Fibroblast of pulmonary artery (primary cell): ENCODE results near the gene AAR2.

Experiments
- DNase-seq: peaks from one replicate; pipeline ENCODE4 v3.0.0-alpha.2; 2010; ENCODE audit warnings: low read depth
- H3K4me3 ChIP-seq: replicated peaks from 2 replicates; pipeline ENCODE4 v1.5.1; 2011; ENCODE audit warnings: low read depth, mild to moderate bottlenecking, control low read depth, low read length, moderate library complexity
- CTCF ChIP-seq: IDR thresholded peaks from 2 replicates; pipeline ENCODE4 v1.5.1; 2011; ENCODE audit warnings: mild to moderate bottlenecking, control low read depth, low read length, inconsistent platforms; ENCODE audit errors: missing control alignments

The AAR2 gene

GRCh38 chr20:36303831-36304230 lies 67.6 kb downstream of the AAR2 start:
- no peak for DNase-seq
- TF ChIP-seq CTCF, result no peak

GRCh38 chr20:36304786-36305495 lies 68.7 kb downstream of the AAR2 start:
- H3K4me3 ChIP-seq, result no peak overlapping the region
- no peak for DNase-seq
- no peak for TF ChIP-seq CTCF

More at GRCh38 chr20:36303831-36304230, 67.6 kb downstream of the AAR2 start:
- H3K4me3 ChIP-seq, result no peak overlapping the region

GRCh38 chr20:36305602-36306551 lies 69.6 kb downstream of the AAR2 start, which contains the start of gene DLGAP4:
Gene DLGAP4 (plus strand): TSS chr20:36306339. CDS start chr20:36431718, 125,379 bp downstream.
- TF ChIP-seq CTCF, result no peak
- DNase-seq, result no peak
- H3K4me3 ChIP-seq, result no peak within 1 kb of the TSS
